HEK293 (cell line): ENCODE results near the gene MN1.
A peak's percentile ranks its signal among the peaks of the same experiment; 100 is the strongest.

Experiments used
- BCL11A ChIP-seq: fragments of 450-650 bp; formaldehyde crosslinking; IDR thresholded peaks from 2 replicates; pipeline ENCODE4 v1.5.1; 2016; ENCODE audit warnings: low read depth, missing biosample characterization, missing genetic modification characterization
- HOXD13 ChIP-seq: sonication (generic); formaldehyde crosslinking; IDR thresholded peaks from 2 replicates; pipeline ENCODE4 v1.8.0; 2022; ENCODE audit warnings: missing genetic modification reagents, borderline replicate concordance
- REPIN1 ChIP-seq: fragments of 450-650 bp; formaldehyde crosslinking; IDR thresholded peaks from 2 replicates; pipeline ENCODE4 v1.5.1; 2017; ENCODE audit warnings: missing biosample characterization, missing genetic modification characterization, low read depth
- ZBTB10 ChIP-seq: fragments of 450-650 bp; formaldehyde crosslinking; IDR thresholded peaks from 2 replicates; pipeline ENCODE4 v1.5.1; 2016; ENCODE audit warnings: missing biosample characterization, missing genetic modification characterization
- ZBTB21 ChIP-seq: fragments of 450-650 bp; formaldehyde crosslinking; IDR thresholded peaks from 2 replicates; pipeline ENCODE4 v1.5.1; 2017; ENCODE audit warnings: missing biosample characterization, missing genetic modification characterization
- ZBTB44 ChIP-seq: fragments of 450-650 bp; IDR thresholded peaks from 2 replicates; pipeline ENCODE4 v1.5.1; 2018; ENCODE audit warnings: missing biosample characterization, mild to moderate bottlenecking, missing genetic modification characterization
- ZBTB8A ChIP-seq: fragments of 450-650 bp; formaldehyde crosslinking; IDR thresholded peaks from 2 replicates; pipeline ENCODE4 v1.5.1; 2016; ENCODE audit warnings: missing biosample characterization, missing genetic modification characterization
- ZNF133 ChIP-seq: fragments of 450-650 bp; formaldehyde crosslinking; IDR thresholded peaks from 2 replicates; pipeline ENCODE4 v1.5.1; 2016; ENCODE audit warnings: missing biosample characterization, missing genetic modification characterization
- ZNF18 ChIP-seq: fragments of 450-650 bp; formaldehyde crosslinking; IDR thresholded peaks from 2 replicates; pipeline ENCODE4 v1.5.1; 2016; ENCODE audit warnings: missing biosample characterization, missing genetic modification characterization
- ZNF184 ChIP-seq: fragments of 450-650 bp; IDR thresholded peaks from 2 replicates; pipeline ENCODE4 v1.5.1; 2018; ENCODE audit warnings: missing biosample characterization, mild to moderate bottlenecking, missing genetic modification characterization
- ZNF19 ChIP-seq: fragments of 450-650 bp; formaldehyde crosslinking; IDR thresholded peaks from 2 replicates; pipeline ENCODE4; 2016; ENCODE audit warnings: missing biosample characterization, missing genetic modification characterization, low read depth
- ZNF211 ChIP-seq: fragments of 450-650 bp; formaldehyde crosslinking; IDR thresholded peaks from 2 replicates; pipeline ENCODE4 v1.5.1; 2016; ENCODE audit warnings: low read depth, missing biosample characterization, missing genetic modification characterization
- ZNF24 ChIP-seq: fragments of 450-650 bp; formaldehyde crosslinking; IDR thresholded peaks from 2 replicates; pipeline ENCODE4 v1.5.1; 2016; ENCODE audit warnings: missing biosample characterization, missing genetic modification characterization
- ZNF26 ChIP-seq: fragments of 450-650 bp; formaldehyde crosslinking; IDR thresholded peaks from 2 replicates; pipeline ENCODE4 v1.5.1; 2016; ENCODE audit warnings: missing biosample characterization, missing genetic modification characterization
- ZNF292 ChIP-seq: fragments of 450-650 bp; formaldehyde crosslinking; IDR thresholded peaks from 2 replicates; pipeline ENCODE4 v1.5.1; 2016; ENCODE audit warnings: low read depth, missing biosample characterization, missing genetic modification characterization, borderline replicate concordance
- ZNF423 ChIP-seq: fragments of 450-650 bp; formaldehyde crosslinking; IDR thresholded peaks from 2 replicates; pipeline ENCODE4 v1.5.1; 2016; ENCODE audit warnings: missing biosample characterization, missing genetic modification characterization
- ZNF501 ChIP-seq: fragments of 450-650 bp; formaldehyde crosslinking; IDR thresholded peaks from 2 replicates; pipeline ENCODE4 v1.5.1; 2016; ENCODE audit warnings: missing biosample characterization, missing genetic modification characterization
- ZNF510 ChIP-seq: fragments of 450-650 bp; formaldehyde crosslinking; IDR thresholded peaks from 2 replicates; pipeline ENCODE4 v1.5.1; 2018; ENCODE audit warnings: mild to moderate bottlenecking, missing genetic modification characterization, missing biosample characterization; ENCODE audit not compliant: insufficient replicate concordance
- ZNF513 ChIP-seq: fragments of 450-650 bp; IDR thresholded peaks from 2 replicates; pipeline ENCODE4 v1.5.1; 2018; ENCODE audit warnings: missing biosample characterization, missing genetic modification characterization
- ZNF521 ChIP-seq: fragments of 450-650 bp; formaldehyde crosslinking; IDR thresholded peaks from 2 replicates; pipeline ENCODE4 v1.5.1; 2017; ENCODE audit warnings: missing biosample characterization, mild to moderate bottlenecking, missing genetic modification characterization
- ZNF560 ChIP-seq: fragments of 450-650 bp; formaldehyde crosslinking; IDR thresholded peaks from 2 replicates; pipeline ENCODE4 v1.5.1; 2017; ENCODE audit warnings: missing biosample characterization, missing genetic modification characterization, borderline replicate concordance
- ZNF561 ChIP-seq: fragments of 450-650 bp; IDR thresholded peaks from 2 replicates; pipeline ENCODE4 v1.5.1; 2018; ENCODE audit warnings: missing biosample characterization, missing genetic modification characterization, borderline replicate concordance
- ZNF596 ChIP-seq: fragments of 450-650 bp; IDR thresholded peaks from 2 replicates; pipeline ENCODE4 v1.5.0; 2018; ENCODE audit warnings: missing biosample characterization, mild to moderate bottlenecking, missing genetic modification characterization, moderate library complexity
- ZNF623 ChIP-seq: fragments of 450-650 bp; formaldehyde crosslinking; IDR thresholded peaks from 2 replicates; pipeline ENCODE4 v1.5.1; 2016; ENCODE audit warnings: missing biosample characterization, missing genetic modification characterization
- ZNF626 ChIP-seq: fragments of 450-650 bp; sonication (Bioruptor Pico); formaldehyde crosslinking; IDR thresholded peaks from 2 replicates; pipeline ENCODE4 v1.5.1; 2018; ENCODE audit warnings: missing biosample characterization, missing genetic modification characterization, inconsistent platforms
- ZNF658 ChIP-seq: fragments of 450-650 bp; formaldehyde crosslinking; IDR thresholded peaks from 2 replicates; pipeline ENCODE4; 2016; ENCODE audit warnings: missing biosample characterization, missing genetic modification characterization
- ZNF670 ChIP-seq: fragments of 450-650 bp; formaldehyde crosslinking; IDR thresholded peaks from 2 replicates; pipeline ENCODE4 v1.5.1; 2016; ENCODE audit warnings: missing biosample characterization, missing genetic modification characterization, low read depth
- ZNF692 ChIP-seq: fragments of 450-650 bp; formaldehyde crosslinking; IDR thresholded peaks from 2 replicates; pipeline ENCODE4 v1.5.1; 2016; ENCODE audit warnings: missing biosample characterization, missing genetic modification characterization
- ZNF843 ChIP-seq: fragments of 450-650 bp; formaldehyde crosslinking; IDR thresholded peaks from 2 replicates; pipeline ENCODE4 v1.5.1; 2016; ENCODE audit warnings: missing biosample characterization, missing genetic modification characterization
- ZSCAN23 ChIP-seq: fragments of 450-650 bp; formaldehyde crosslinking; IDR thresholded peaks from 2 replicates; pipeline ENCODE4 v1.5.1; 2016; ENCODE audit warnings: missing biosample characterization, missing genetic modification characterization

The MN1 gene

GRCh38 chr22:27792452-27793161, 8.9 kb downstream of the MN1 start (continued):
- TF ChIP-seq ZNF423 (tag by site-specific recombination) (no peak), ZBTB44 (tag by site-specific recombination) (0 out of 2 replicates have a peak, but pooled peaks have one; percentile 45), ZSCAN23 (tag by site-specific recombination) (no peak), ZNF670 (tag by site-specific recombination) (no peak), ZBTB10 (tag by site-specific recombination) (no peak), ZNF513 (tag by site-specific recombination) (no peak), ZNF626 (tag by site-specific recombination) (no peak), ZNF596 (tag by site-specific recombination) (no peak), ZNF560 (tag by site-specific recombination) (no peak), ZNF184 (no peak), ZNF561 (0 out of 2 replicates have a peak, but pooled peaks have one; percentile 43), ZNF24 (tag by site-specific recombination) (0 out of 2 replicates have a peak, but pooled peaks have one; percentile 53), ZNF623 (tag by site-specific recombination) (no peak), ZBTB21 (tag by site-specific recombination) (no peak), ZNF19 (tag by site-specific recombination) (no peak), ZBTB8A (peak; percentile 63), ZNF843 (0 out of 2 replicates have a peak, but pooled peaks have one; percentile 36), ZNF292 (tag by site-specific recombination) (no peak), HOXD13 (no peak), ZNF501 (tag by site-specific recombination) (no peak), ZNF658 (tag by site-specific recombination) (no peak), REPIN1 (tag by site-specific recombination) (no peak), ZNF211 (tag by site-specific recombination) (no peak), ZNF521 (tag by site-specific recombination) (no peak), ZNF18 (no peak), ZNF510 (no peak), ZNF692 (0 out of 2 replicates have a peak, but pooled peaks have one; percentile 16), BCL11A (no peak), ZNF133 (tag by site-specific recombination) (no peak), ZNF26 (tag by site-specific recombination) (no peak)
